GM12878 (cell line): ENCODE measurements around the gene ZSCAN22. TPM values are rescaled to one million over a fixed set of nuclear protein-coding genes. Genes with fewer than 3 reads are reported as not detected.

ENCODE experiments used
- CEBPB ChIP-seq, 2 experiments: fragments of 150-350 bp in 1 of 2; IDR thresholded peaks; 2 replicates each; pipeline ENCODE4 v1.6.1; 2012 to 2014; ENCODE audit warnings: low read depth in 2 of 2, low read length in 2 of 2, borderline replicate concordance in 1 of 2, inconsistent platforms in 1 of 2
- NFXL1 ChIP-seq: fragments of 450-650 bp; IDR thresholded peaks from 2 replicates; pipeline ENCODE4 v1.6.1; 2017; ENCODE audit warnings: antibody characterized with exemption, mild to moderate bottlenecking, borderline replicate concordance
- RCOR1 ChIP-seq: conservative IDR thresholded peaks from 2 replicates; pipeline ENCODE4 v1.6.1; 2012; ENCODE audit warnings: low read depth, low read length, improper control_type of control experiment
- SRF ChIP-seq, 2 experiments: IDR thresholded peaks; 2 replicates each; pipeline ENCODE4 v1.6.1; 2011; ENCODE audit warnings: low read depth in 2 of 2, low read length in 2 of 2, mild to moderate bottlenecking in 1 of 2, moderate library complexity in 1 of 2
- STAT1 ChIP-seq: fragments of 450-650 bp; conservative IDR thresholded peaks from 2 replicates; pipeline ENCODE4 v1.6.1; 2014; ENCODE audit warnings: antibody characterized with exemption, mild to moderate bottlenecking
- TAF1 ChIP-seq: IDR thresholded peaks from 2 replicates; pipeline ENCODE4 v1.6.1; 2011; ENCODE audit warnings: mild to moderate bottlenecking, low read depth, low read length, borderline replicate concordance
- ZBED1 ChIP-seq: IDR thresholded peaks from 2 replicates; pipeline ENCODE4 v1.6.1; 2016; ENCODE audit warnings: borderline replicate concordance
- ZNF384 ChIP-seq: IDR thresholded peaks from 2 replicates; pipeline ENCODE4 v1.6.1; 2012; ENCODE audit warnings: low read depth, mild to moderate bottlenecking, low read length, improper control_type of control experiment, borderline replicate concordance
- polyA plus RNA-seq, 11 experiments: library from polyadenylated mRNA; depleted of rRNA in 4 of 11; unstranded in 6 of 11; stranded (reverse) in 5 of 11; fragments of >200 nt; fragmentation: Nextera tagmentation in 4 of 11; fragmentation: Illumina TruSeq in 1 of 11; extraction: Ambion mirVana in 4 of 11; extraction: Trizol in 1 of 11; gene quantifications; 1 replicate in 1 of 11; 2 replicates in 10 of 11; pipeline versions ENCODE4 v1.2.1 to v1.2.3, GENCODE V29; 2011 to 2016; ENCODE audit warnings: inconsistent platforms in 2 of 11, missing spikeins in 2 of 11, low read depth in 1 of 11
- total RNA-seq, 4 experiments: library from RNA; depleted of rRNA in 3 of 4; stranded (reverse); fragments of >200 nt in 3 of 4; fragmentation: Illumina TruSeq in 1 of 4; extraction: Trizol in 1 of 4; gene quantifications; 2 replicates each; pipeline versions ENCODE4 v1.2.1 to v1.2.3, GENCODE V29; 2013 to 2021
- TF ChIP-seq, protein P1 (sequence below): fragments of 450-650 bp; IDR thresholded peaks from 2 replicates; pipeline ENCODE4 v1.6.1; 2014; ENCODE audit warnings: mild to moderate bottlenecking
- TF ChIP-seq, protein P2 (sequence below), 3 experiments: IDR thresholded peaks in 2 of 3; conservative IDR thresholded peaks in 1 of 3; 2 replicates each; pipeline ENCODE4 v1.5.1; 2011; ENCODE audit warnings: low read depth in 3 of 3, low read length in 3 of 3, mild to moderate bottlenecking in 3 of 3, control low read depth in 2 of 3, moderate library complexity in 2 of 3, inconsistent platforms in 1 of 3, mixed read lengths in 1 of 3; ENCODE audit not compliant: control insufficient read depth in 2 of 3, insufficient read depth in 1 of 3; ENCODE audit errors: extremely low read depth in 1 of 3
- TF ChIP-seq, protein P3 (sequence below): fragments of 150-350 bp; IDR thresholded peaks from 2 replicates; pipeline ENCODE4 v1.6.1; 2014; ENCODE audit warnings: mild to moderate bottlenecking, low read depth, low read length
- TF ChIP-seq, protein P4 (sequence below): fragments of 450-650 bp; IDR thresholded peaks from 2 replicates; pipeline ENCODE4 v1.6.1; 2017; ENCODE audit warnings: low read depth, mild to moderate bottlenecking, moderate library complexity
- TF ChIP-seq, protein P5 (sequence below): IDR thresholded peaks from 2 replicates; pipeline ENCODE4 v1.6.1; 2011; ENCODE audit warnings: low read depth, low read length, improper control_type of control experiment, borderline replicate concordance
- TF ChIP-seq, protein P6 (sequence below): fragments of 450-650 bp; IDR thresholded peaks from 2 replicates; pipeline ENCODE4 v1.6.1; 2017; ENCODE audit warnings: mild to moderate bottlenecking, moderate library complexity

ZSCAN22 gene
- total and polyA plus RNA-seq, 10 of the 15 experiments (the other 5 are each of a cell fraction or from before 2014, with no cell fraction given) = 0.49 to 3.9 (median 2.6) TPM

DNA sequence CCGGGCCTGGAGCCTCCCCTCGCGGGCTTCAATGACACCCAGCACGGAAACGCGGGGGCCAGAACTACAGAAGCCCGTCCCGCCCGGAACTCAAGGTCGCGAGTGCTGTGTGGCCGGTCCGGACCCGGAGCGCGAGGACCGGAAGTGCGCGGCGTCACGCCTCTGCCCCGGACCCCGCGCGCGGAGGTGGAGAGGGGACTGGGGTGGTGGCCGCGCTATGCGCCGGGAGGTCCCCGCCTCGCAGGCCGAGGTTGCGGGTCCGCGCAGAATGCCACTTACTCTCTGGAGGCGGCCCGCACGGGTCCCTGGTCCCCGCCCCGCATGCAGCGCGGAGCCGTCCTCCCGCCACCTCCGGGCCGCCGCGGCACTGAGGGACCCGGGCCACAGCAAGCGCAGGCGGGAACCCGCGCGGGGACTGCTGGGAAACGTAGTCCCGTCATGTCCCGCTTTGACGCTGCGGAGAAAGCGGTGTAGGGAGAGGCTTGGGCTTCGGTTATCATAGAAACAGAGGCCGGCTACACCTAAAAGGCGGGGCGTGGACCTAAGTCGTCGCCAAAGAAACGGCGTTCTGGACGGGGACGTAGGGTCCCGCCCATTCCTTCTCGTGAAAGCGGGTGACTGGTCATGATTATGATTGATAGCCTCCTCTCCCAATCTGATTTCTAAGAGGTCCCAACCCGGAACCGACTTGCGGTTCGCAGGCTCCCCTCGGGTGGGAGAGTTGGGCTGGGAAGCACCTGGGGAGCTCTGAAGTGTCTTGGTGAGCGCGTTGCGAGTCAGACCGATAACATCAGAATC, 54.1 kb downstream of the ZSCAN22 start, which contains the start of gene ZNF837 (continued):
- TF ChIP-seq RCOR1 = no peak
- TF ChIP-seq, protein P1, sequence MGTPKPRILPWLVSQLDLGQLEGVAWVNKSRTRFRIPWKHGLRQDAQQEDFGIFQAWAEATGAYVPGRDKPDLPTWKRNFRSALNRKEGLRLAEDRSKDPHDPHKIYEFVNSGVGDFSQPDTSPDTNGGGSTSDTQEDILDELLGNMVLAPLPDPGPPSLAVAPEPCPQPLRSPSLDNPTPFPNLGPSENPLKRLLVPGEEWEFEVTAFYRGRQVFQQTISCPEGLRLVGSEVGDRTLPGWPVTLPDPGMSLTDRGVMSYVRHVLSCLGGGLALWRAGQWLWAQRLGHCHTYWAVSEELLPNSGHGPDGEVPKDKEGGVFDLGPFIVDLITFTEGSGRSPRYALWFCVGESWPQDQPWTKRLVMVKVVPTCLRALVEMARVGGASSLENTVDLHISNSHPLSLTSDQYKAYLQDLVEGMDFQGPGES = peak; percentile 83
- TF ChIP-seq, protein P2, sequence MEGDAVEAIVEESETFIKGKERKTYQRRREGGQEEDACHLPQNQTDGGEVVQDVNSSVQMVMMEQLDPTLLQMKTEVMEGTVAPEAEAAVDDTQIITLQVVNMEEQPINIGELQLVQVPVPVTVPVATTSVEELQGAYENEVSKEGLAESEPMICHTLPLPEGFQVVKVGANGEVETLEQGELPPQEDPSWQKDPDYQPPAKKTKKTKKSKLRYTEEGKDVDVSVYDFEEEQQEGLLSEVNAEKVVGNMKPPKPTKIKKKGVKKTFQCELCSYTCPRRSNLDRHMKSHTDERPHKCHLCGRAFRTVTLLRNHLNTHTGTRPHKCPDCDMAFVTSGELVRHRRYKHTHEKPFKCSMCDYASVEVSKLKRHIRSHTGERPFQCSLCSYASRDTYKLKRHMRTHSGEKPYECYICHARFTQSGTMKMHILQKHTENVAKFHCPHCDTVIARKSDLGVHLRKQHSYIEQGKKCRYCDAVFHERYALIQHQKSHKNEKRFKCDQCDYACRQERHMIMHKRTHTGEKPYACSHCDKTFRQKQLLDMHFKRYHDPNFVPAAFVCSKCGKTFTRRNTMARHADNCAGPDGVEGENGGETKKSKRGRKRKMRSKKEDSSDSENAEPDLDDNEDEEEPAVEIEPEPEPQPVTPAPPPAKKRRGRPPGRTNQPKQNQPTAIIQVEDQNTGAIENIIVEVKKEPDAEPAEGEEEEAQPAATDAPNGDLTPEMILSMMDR (IDR thresholded peaks at IDR 0.05 in 2 of 3, conservative IDR thresholded peaks at IDR 0.05 in 1 of 3; ENCODE audit: control insufficient read depth in 2 of 3, extremely low read depth in 1 of 3, insufficient read depth in 1 of 3, low read depth in 3 of 3, low read length in 3 of 3) = no peak
- peak; percentile 95; the same call in 1 of the 2 replicates for TF ChIP-seq TAF1
- TF ChIP-seq, protein P3, sequence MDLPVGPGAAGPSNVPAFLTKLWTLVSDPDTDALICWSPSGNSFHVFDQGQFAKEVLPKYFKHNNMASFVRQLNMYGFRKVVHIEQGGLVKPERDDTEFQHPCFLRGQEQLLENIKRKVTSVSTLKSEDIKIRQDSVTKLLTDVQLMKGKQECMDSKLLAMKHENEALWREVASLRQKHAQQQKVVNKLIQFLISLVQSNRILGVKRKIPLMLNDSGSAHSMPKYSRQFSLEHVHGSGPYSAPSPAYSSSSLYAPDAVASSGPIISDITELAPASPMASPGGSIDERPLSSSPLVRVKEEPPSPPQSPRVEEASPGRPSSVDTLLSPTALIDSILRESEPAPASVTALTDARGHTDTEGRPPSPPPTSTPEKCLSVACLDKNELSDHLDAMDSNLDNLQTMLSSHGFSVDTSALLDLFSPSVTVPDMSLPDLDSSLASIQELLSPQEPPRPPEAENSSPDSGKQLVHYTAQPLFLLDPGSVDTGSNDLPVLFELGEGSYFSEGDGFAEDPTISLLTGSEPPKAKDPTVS = 0 out of 2 replicates have a peak, but pooled peaks have one; percentile 71
- TF ChIP-seq CEBPB (IDR thresholded peaks at IDR 0.05; ENCODE audit: borderline replicate concordance in 1 of 2, low read depth in 2 of 2, low read length in 2 of 2) = no peak
- TF ChIP-seq, protein P4, sequence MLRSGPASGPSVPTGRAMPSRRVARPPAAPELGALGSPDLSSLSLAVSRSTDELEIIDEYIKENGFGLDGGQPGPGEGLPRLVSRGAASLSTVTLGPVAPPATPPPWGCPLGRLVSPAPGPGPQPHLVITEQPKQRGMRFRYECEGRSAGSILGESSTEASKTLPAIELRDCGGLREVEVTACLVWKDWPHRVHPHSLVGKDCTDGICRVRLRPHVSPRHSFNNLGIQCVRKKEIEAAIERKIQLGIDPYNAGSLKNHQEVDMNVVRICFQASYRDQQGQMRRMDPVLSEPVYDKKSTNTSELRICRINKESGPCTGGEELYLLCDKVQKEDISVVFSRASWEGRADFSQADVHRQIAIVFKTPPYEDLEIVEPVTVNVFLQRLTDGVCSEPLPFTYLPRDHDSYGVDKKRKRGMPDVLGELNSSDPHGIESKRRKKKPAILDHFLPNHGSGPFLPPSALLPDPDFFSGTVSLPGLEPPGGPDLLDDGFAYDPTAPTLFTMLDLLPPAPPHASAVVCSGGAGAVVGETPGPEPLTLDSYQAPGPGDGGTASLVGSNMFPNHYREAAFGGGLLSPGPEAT = peak; percentile 72
- TF ChIP-seq, protein P5, sequence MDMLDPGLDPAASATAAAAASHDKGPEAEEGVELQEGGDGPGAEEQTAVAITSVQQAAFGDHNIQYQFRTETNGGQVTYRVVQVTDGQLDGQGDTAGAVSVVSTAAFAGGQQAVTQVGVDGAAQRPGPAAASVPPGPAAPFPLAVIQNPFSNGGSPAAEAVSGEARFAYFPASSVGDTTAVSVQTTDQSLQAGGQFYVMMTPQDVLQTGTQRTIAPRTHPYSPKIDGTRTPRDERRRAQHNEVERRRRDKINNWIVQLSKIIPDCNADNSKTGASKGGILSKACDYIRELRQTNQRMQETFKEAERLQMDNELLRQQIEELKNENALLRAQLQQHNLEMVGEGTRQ = no peak
- TF ChIP-seq, protein P6, sequence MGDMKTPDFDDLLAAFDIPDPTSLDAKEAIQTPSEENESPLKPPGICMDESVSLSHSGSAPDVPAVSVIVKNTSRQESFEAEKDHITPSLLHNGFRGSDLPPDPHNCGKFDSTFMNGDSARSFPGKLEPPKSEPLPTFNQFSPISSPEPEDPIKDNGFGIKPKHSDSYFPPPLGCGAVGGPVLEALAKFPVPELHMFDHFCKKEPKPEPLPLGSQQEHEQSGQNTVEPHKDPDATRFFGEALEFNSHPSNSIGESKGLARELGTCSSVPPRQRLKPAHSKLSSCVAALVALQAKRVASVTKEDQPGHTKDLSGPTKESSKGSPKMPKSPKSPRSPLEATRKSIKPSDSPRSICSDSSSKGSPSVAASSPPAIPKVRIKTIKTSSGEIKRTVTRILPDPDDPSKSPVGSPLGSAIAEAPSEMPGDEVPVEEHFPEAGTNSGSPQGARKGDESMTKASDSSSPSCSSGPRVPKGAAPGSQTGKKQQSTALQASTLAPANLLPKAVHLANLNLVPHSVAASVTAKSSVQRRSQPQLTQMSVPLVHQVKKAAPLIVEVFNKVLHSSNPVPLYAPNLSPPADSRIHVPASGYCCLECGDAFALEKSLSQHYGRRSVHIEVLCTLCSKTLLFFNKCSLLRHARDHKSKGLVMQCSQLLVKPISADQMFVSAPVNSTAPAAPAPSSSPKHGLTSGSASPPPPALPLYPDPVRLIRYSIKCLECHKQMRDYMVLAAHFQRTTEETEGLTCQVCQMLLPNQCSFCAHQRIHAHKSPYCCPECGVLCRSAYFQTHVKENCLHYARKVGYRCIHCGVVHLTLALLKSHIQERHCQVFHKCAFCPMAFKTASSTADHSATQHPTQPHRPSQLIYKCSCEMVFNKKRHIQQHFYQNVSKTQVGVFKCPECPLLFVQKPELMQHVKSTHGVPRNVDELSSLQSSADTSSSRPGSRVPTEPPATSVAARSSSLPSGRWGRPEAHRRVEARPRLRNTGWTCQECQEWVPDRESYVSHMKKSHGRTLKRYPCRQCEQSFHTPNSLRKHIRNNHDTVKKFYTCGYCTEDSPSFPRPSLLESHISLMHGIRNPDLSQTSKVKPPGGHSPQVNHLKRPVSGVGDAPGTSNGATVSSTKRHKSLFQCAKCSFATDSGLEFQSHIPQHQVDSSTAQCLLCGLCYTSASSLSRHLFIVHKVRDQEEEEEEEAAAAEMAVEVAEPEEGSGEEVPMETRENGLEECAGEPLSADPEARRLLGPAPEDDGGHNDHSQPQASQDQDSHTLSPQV = no peak
- no peak for TF ChIP-seq NFXL1
- peak; percentile 65 to 92 for TF ChIP-seq SRF (IDR thresholded peaks at IDR 0.05; ENCODE audit: low read depth in 2 of 2, low read length in 2 of 2)
- TF ChIP-seq STAT1 = no peak; the same call in none of the 2 replicates
- no peak for TF ChIP-seq ZNF384
- peak; percentile 51; the same call in 1 of the 2 replicates for TF ChIP-seq ZBED1
